ENCODE data around the gene ZNF423. TPM values are rescaled to one million over a fixed set of nuclear protein-coding genes. Genes with fewer than 3 reads are reported as not detected.

Gene ZNF423
- total RNA-seq, 2 experiments from 2014 or later, result not detected

DNA sequence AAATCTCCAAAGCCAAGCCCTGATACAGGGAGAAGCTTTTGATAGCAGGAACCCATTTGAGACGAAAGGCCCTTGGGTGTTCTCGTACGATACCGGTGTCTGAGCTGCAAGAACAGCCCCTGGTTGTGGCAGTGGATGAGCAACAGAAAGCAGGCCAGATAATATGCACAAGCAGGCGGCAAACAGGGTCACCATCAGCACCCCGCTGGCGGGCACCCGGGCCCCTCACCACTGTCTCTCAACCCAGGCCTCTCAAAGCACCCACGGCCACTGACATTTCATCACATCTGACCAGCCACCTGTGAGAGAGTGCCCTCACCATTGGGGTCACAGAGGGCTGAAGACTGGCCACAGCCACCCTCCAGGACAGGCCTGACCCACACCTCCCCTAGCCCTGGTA lies 252.0 kb downstream of the ZNF423 start:
- H3K27me3 Mint-ChIP-seq, result peaks cover 3% of the 10 kb centered on the region
- H3K27ac Mint-ChIP-seq, result no peak overlapping the region
- H3K9me3 Mint-ChIP-seq, result no peaks in the 10 kb centered on the region
- no peaks in the 10 kb centered on the region for H3K4me1 Mint-ChIP-seq
- ChIA-PET CTCF (no interaction called here), POLR2A (no interaction called here)
- DNase-seq, result no peak
- no peak overlapping the region for H3K4me3 Mint-ChIP-seq
- no peaks in the 10 kb centered on the region for H3K36me3 Mint-ChIP-seq (ENCODE audit: low read depth)

DNA sequence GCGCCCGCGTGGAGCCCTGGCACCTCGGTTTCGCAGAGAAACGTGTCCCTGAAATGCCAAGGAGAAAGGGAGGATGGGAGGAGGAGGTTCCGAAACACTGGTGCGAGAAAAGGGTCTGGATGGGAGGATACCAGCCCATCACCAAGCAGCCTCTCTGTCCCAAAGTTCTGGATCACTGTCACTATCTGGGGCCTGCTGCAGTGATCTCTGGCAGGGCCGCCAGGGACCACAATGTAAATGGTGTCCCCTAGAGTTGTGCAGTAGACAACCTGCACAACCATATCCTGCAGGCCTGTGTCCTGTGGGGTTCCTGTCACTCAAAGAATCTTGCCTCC lies 253.0 kb downstream of the ZNF423 start:
- POLR2A ChIA-PET, result no interaction called here
- Mint-ChIP-seq H3K4me3 (no peak overlapping the region), H3K9me3 (no peaks in the 10 kb centered on the region), H3K27me3 (peaks cover 3% of the 10 kb centered on the region), H3K27ac (no peak overlapping the region), H3K4me1 (no peaks in the 10 kb centered on the region), H3K36me3 (ENCODE audit: low read depth) (no peaks in the 10 kb centered on the region)
- no peak for DNase-seq
- CTCF ChIA-PET, result no interaction called here

DNA sequence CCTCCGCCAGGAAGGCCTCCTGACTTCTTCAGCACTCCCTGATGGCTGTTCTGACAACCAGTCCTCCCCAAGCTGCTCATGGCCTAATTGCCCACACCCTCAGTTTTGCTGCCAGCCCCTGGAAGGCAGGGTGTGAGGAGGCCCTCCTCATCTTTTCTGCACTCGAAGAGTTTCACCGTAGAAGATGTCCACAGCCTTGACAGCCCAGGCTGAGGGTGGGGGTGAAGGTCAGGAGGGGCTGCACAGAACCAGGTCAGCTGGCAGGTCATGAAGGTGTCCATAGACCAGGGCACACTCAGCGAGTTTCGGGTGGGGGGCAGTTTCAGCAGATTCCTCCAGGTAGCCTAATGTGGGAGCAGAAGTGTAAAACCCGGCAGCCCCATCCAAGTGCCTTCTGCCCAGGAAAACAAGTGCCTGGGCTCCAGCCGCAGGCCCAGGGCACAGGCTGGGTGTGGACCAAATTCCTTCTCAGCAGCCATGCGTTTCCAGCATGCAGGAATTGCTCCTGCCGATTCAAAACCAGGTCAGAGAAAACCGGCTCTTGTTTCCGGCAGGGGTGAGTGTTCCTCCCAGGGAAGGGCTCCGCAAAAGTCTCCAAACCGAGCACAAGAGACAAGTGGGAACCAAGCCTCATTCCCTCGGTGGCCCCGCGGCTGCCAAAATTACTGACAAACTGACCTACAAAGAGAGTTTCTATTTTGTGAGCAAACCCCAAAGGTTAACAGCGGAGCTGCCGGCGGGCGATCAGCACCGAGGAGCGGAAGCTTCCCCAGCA lies 253.5 kb downstream of the ZNF423 start:
- Mint-ChIP-seq H3K4me3 (no peak overlapping the region), H3K36me3 (ENCODE audit: low read depth) (no peaks in the 10 kb centered on the region), H3K9me3 (no peaks in the 10 kb centered on the region), H3K27me3 (no peaks in the 10 kb centered on the region), H3K27ac (no peak overlapping the region), H3K4me1 (no peaks in the 10 kb centered on the region)
- DNase-seq, result peak; percentile 9
- CTCF ChIA-PET, result no interaction called here
- POLR2A ChIA-PET, result no interaction called here

DNA sequence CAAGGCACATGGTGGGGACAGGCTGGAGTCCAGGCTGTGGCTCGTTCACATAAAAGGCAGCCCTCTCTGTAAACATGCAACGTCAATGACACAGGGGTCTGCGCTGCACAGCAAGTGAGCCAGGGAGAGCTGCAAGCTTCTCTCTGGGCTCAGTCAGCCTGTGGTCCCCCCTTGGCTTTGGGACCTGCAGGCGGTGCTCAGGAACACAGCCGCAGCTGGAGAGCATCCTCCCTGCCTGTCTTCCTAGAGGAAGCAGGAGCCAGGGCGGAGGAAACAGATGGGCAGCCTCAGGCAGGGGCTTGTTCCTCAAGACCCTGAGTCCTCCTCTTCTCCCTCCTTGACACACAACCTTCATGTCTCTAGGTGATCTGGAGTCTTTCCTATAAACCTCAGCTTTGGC lies 254.3 kb downstream of the ZNF423 start:
- Mint-ChIP-seq H3K27me3 (no peaks in the 10 kb centered on the region), H3K36me3 (ENCODE audit: low read depth) (no peaks in the 10 kb centered on the region), H3K4me1 (no peaks in the 10 kb centered on the region), H3K4me3 (no peak overlapping the region), H3K27ac (no peak overlapping the region), H3K9me3 (no peaks in the 10 kb centered on the region)
- DNase-seq, result peak; percentile 11
- CTCF ChIA-PET, result no interaction called here
- POLR2A ChIA-PET, result no interaction called here

DNA sequence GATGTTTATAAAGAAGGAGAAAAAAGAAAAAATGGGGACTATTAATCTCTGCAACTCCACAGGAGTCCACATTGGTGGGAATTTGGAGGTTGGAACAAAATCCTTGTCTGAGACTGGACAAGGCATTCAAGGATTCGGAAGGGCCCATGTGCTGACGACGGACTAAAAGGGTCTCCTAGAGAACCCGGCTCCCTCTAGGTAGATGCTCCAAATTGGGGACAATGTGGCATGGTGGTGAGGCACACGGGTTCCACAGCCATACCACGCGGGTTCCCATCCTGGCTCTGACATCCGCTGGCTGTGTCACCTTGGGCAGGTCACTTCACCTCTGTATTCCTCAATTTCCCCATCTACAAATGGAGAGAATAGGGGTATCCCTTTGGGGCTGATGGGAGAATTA lies 254.9 kb downstream of the ZNF423 start:
- ChIA-PET POLR2A (no interaction called here), CTCF (no interaction called here)
- H3K4me1 Mint-ChIP-seq, result no peaks in the 10 kb centered on the region
- no peaks in the 10 kb centered on the region for H3K36me3 Mint-ChIP-seq (ENCODE audit: low read depth)
- no peaks in the 10 kb centered on the region for H3K27me3 Mint-ChIP-seq
- no peak overlapping the region for H3K4me3 Mint-ChIP-seq
- no peaks in the 10 kb centered on the region for H3K9me3 Mint-ChIP-seq
- no peak overlapping the region for H3K27ac Mint-ChIP-seq
- no peak for DNase-seq

DNA sequence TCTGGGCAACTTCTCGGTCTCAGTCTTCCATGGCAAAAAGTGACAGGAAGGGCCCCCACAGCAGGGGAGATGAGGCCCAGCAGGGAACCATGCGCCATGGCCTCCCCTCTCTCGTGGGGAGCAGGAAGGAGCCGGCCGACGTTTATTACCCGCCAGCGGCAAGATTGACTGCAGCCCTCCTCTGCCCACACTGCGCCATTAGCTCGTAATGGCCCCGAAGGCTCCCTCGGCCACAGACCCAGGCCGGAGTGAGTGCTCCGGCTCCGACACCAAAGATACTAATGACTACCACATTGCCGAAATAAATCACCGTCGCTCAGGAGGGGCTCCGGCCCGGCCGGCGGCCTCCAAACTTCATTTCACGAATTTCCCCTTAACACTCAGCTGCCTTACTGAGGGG lies 255.4 kb downstream of the ZNF423 start:
- Mint-ChIP-seq H3K4me1 (no peaks in the 10 kb centered on the region), H3K9me3 (no peaks in the 10 kb centered on the region), H3K27me3 (no peaks in the 10 kb centered on the region), H3K4me3 (no peak overlapping the region), H3K27ac (no peak overlapping the region), H3K36me3 (ENCODE audit: low read depth) (no peaks in the 10 kb centered on the region)
- POLR2A ChIA-PET, result no interaction called here
- no peak for DNase-seq
- CTCF ChIA-PET, result no interaction called here

DNA sequence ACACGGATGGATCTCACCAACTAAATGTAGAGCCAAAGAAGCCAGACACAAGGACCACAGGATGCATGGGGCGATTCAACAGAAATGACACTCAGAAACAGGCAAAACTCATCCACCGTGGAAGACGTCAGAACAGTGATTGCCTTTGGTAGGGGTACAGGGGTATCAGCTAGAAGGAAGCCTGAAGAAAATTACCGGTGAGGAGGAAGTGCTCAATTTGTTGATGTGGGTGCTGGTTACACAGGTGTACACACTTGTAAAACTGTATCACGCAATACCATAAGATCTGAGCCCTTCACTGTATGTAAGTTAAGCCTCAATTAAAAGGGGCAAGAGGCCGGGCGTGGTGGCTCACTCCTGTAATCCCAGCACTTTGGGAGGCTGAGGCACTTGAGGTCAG lies 256.2 kb downstream of the ZNF423 start:
- H3K36me3 Mint-ChIP-seq (ENCODE audit: low read depth), result no peaks in the 10 kb centered on the region
- no peaks in the 10 kb centered on the region for H3K9me3 Mint-ChIP-seq
- CTCF ChIA-PET, result no interaction called here
- POLR2A ChIA-PET, result no interaction called here
- DNase-seq, result no peak
- H3K4me3 Mint-ChIP-seq, result no peak overlapping the region
- H3K27ac Mint-ChIP-seq, result no peak overlapping the region
- H3K27me3 Mint-ChIP-seq, result peaks cover 4% of the 10 kb centered on the region
- H3K4me1 Mint-ChIP-seq, result no peaks in the 10 kb centered on the region

DNA sequence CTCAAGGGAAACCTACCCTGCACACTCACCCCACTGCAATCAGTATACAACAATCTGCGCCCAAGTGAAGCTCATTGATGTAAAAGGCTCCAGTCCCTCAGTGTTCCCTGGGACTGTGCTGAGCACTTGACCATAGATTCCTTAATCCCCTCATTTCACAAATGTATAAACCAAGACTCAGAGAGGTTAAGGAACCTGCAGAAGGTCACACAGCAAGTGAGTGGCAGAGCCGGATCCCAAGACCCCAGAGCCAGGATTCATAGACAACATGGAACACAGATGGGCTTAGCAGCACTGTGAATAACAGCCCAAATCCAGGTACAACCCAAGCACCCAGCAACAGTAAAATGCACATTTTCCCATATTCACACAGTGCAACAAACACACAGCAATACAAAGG lies 256.6 kb downstream of the ZNF423 start:
- POLR2A ChIA-PET, result no interaction called here
- peaks cover 7% of the 10 kb centered on the region for H3K27me3 Mint-ChIP-seq
- CTCF ChIA-PET, result no interaction called here

DNA sequence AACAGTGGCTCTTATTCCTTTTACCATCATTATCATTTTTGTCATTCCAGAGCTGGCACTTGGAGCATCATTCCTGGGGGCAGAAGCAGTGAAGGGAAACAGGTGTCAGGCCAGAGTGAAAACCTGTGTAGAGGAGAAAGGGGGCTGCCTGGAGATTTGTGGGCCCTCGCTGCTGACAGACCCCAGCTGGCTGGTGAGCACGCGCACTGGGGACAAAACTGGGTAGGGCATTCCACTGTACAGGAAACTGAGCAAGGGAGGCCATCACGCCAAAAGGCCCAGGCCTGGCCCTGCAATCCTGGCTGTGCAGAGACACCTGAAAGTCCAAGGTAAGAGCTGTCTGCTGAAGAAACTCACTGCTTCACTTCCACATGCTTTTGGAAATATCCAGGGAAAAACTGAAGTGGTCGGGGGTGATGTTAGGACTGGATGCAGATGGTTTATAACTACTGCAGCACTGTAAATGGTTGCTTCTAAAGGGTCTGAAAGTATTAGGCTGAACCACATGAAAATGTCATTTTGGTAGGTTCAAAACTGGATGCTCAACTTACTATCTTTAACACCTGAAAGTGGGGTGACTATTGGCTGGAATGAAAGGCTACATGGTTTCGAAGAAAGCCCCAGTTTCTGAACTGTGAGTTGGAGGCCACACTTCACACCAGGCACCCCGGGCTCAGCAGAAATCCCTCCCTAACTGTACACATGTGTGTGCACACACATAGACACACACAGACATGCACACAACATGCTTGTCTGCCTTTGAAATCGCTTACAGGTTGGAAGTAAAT lies 257.3 kb downstream of the ZNF423 start:
- POLR2A ChIA-PET, result no interaction called here
- Mint-ChIP-seq H3K27me3 (peaks cover 8% of the 10 kb centered on the region), H3K4me3 (no peak overlapping the region), H3K9me3 (no peaks in the 10 kb centered on the region), H3K36me3 (ENCODE audit: low read depth) (no peaks in the 10 kb centered on the region), H3K27ac (no peak overlapping the region), H3K4me1 (no peaks in the 10 kb centered on the region)
- DNase-seq, result peak; percentile 8
- CTCF ChIA-PET, result no interaction called here

More for the DNA sequence above, 256.6 kb downstream of the ZNF423 start:
- Mint-ChIP-seq H3K4me1 (no peaks in the 10 kb centered on the region), H3K4me3 (no peak overlapping the region), H3K36me3 (ENCODE audit: low read depth) (no peaks in the 10 kb centered on the region), H3K9me3 (no peaks in the 10 kb centered on the region), H3K27ac (no peak overlapping the region)
- DNase-seq, result no peak

DNA sequence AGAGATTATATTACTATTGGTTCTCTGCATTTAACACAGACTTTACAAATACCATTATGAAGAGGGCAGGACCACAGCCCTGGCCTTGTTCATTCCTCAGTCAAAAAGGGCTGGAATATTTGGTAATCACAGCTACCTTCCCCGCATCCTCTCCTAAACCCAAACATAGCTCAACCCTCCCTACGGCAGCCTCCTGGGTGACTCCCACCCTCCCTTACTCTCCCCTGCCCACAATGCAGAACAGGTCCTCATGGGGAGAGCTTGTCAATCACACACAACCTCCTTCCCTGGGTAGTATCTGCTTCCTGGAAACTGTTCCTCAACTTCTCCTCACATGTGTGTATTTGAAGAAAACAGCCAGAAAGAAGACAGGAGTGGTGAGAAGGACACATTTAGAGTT lies 258.1 kb downstream of the ZNF423 start:
- no peak overlapping the region for H3K4me3 Mint-ChIP-seq
- CTCF ChIA-PET, result no interaction called here
- no peaks in the 10 kb centered on the region for H3K4me1 Mint-ChIP-seq
- no peak for DNase-seq
- peaks cover 8% of the 10 kb centered on the region for H3K27me3 Mint-ChIP-seq
- POLR2A ChIA-PET, result no interaction called here
- no peaks in the 10 kb centered on the region for H3K9me3 Mint-ChIP-seq
- no peaks in the 10 kb centered on the region for H3K36me3 Mint-ChIP-seq (ENCODE audit: low read depth)
- no peak overlapping the region for H3K27ac Mint-ChIP-seq

DNA sequence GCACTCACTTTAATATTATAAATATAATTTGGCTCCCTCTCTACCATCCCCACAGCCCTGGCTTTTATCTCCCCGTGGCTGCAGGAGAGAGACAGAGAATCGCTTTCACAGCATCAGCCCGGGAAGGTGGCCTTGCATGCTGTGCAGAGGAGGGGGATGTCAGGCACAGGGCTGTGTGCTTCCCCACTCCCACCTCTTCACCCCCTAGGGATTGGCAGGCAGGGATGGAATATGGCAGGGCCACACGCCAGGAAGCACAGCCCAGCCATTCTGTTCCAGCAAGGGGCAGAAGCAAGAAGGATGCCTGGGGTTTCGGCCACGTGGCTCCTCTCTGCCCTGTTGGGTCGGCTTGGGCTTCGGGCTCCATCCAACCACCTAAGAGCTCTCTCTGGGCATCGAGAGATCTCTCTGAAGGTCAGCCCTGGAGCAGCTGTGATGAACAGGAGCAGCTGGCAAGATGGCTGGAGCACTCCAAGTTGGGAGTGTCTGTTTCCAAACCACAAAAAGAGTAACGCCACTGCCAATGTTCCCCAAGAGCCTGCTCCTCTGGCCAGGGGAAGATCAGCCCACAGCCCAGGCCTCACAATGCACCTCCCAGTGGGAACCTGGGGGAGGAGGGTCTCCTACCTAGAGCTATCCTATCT lies 259.1 kb downstream of the ZNF423 start:
- Mint-ChIP-seq H3K4me1 (no peaks in the 10 kb centered on the region), H3K4me3 (no peak overlapping the region), H3K27me3 (peaks cover 8% of the 10 kb centered on the region), H3K9me3 (no peaks in the 10 kb centered on the region), H3K27ac (no peak overlapping the region), H3K36me3 (ENCODE audit: low read depth) (no peaks in the 10 kb centered on the region)
- ChIA-PET POLR2A (no interaction called here), CTCF (interaction anchor here (1.0 kb wide), 1 partner anchor 13 kb away, joined by 3 read pairs; no protein-coding TSS in a partner anchor)
- peak; percentile 14 for DNase-seq

DNA sequence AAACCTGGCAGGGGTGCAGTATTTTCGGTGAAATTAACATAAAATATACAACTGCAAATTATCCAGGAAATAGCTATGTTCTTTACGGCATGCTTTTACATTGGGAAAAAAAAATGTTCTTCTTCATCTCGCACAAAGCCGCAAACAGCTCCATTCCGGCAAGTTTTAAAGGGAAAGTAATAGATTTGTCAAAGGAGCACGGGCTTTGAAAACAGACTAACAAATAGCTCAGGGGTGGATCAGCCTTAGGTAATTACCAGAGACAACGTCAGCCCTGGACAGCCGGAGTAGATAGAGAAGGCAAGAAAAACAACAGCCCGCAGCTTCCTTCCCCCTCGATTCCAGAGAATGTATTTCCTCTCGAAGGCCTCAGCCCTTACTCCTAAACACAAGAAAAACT lies 259.8 kb downstream of the ZNF423 start:
- no peaks in the 10 kb centered on the region for H3K9me3 Mint-ChIP-seq
- no peaks in the 10 kb centered on the region for H3K36me3 Mint-ChIP-seq (ENCODE audit: low read depth)
- no peak overlapping the region for H3K27ac Mint-ChIP-seq
- POLR2A ChIA-PET, result no interaction called here
- CTCF ChIA-PET, result interaction anchor here (1.0 kb wide), 1 partner anchor 12 kb away, joined by 3 read pairs; no protein-coding TSS in a partner anchor
- H3K4me3 Mint-ChIP-seq, result no peak overlapping the region
- H3K4me1 Mint-ChIP-seq, result no peaks in the 10 kb centered on the region
- peaks cover 8% of the 10 kb centered on the region for H3K27me3 Mint-ChIP-seq
- DNase-seq, result peak; percentile 9

DNA sequence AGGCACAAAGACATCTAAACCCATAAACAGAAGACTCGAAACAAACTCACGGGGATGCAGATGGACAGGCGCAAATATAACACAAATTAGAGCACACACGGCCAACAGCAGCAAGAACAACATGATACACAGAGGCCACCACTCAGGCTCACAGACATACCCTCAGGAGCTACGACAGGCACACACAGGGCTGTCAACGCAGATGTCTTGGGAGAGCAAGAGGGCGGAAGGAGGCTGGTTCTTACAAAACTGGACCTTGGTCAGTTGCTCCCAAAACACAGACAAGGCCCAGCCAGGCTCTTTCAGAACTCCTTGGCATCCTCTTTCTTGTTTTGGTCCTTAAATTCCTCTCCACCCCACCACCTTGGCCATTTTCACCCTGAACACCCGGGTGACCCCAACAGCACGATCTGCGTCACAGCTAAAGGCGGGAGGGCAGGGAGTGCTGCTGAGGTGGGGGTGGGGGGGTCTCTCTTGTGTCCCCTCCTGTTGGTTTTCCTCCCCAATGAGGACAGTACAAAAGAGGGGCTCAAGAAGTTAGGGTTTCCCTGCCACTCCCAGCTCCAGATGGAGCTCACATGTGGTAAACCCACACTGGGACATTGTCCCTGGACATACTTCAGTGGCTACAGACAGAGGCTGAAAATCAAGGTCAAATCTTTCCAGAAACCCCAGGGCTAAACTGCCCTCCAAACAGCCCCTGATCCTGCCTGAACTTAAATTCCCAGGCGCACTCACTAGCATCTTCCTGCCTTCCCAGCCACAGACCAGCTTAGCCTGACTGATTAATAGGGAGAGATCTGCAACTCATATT lies 261.0 kb downstream of the ZNF423 start:
- DNase-seq, result no peak
- no peaks in the 10 kb centered on the region for H3K9me3 Mint-ChIP-seq
- POLR2A ChIA-PET, result no interaction called here

More for the DNA sequence above, 261.0 kb downstream of the ZNF423 start:
- no peak overlapping the region for H3K27ac Mint-ChIP-seq
- H3K36me3 Mint-ChIP-seq (ENCODE audit: low read depth), result no peaks in the 10 kb centered on the region
- H3K4me3 Mint-ChIP-seq, result no peak overlapping the region
- peaks cover 8% of the 10 kb centered on the region for H3K27me3 Mint-ChIP-seq
- CTCF ChIA-PET, result no interaction called here
- H3K4me1 Mint-ChIP-seq, result no peaks in the 10 kb centered on the region

Measured in activated CD4-positive, alpha-beta memory T cell treated with anti-CD3 and anti-CD28 coated beads, Interleukin-2, amount 10 ng/mL, durations not matched to agents 7 days and 5 days (primary cell).